Endothelial cell (in vitro differentiated cells): ENCODE data around the gene POT1. TPM values are rescaled to one million over a fixed set of nuclear protein-coding genes. Genes with fewer than 3 reads are reported as not detected.

ENCODE experiments used
- DNase-seq: peaks from one replicate; pipeline ENCODE4 v3.0.0; 2021; ENCODE audit warnings: low spot score
- H3K27ac Mint-ChIP-seq: one replicate; pipeline ENCODE4 v1.8.0; 2021; ENCODE audit warnings: mixed read lengths, inconsistent platforms; ENCODE audit not compliant: unreplicated experiment
- H3K27me3 Mint-ChIP-seq: one replicate; pipeline ENCODE4 v1.8.0; 2021; ENCODE audit warnings: mild to moderate bottlenecking, moderate library complexity, mixed read lengths, inconsistent platforms; ENCODE audit not compliant: unreplicated experiment
- H3K36me3 Mint-ChIP-seq: one replicate; pipeline ENCODE4 v1.8.0; 2021; ENCODE audit warnings: mild to moderate bottlenecking, low read depth, mixed read lengths, inconsistent platforms; ENCODE audit not compliant: unreplicated experiment
- H3K4me1 Mint-ChIP-seq: one replicate; pipeline ENCODE4 v1.8.0; 2021; ENCODE audit warnings: mild to moderate bottlenecking, mixed read lengths, inconsistent platforms; ENCODE audit not compliant: unreplicated experiment
- H3K4me3 Mint-ChIP-seq: one replicate; pipeline ENCODE4 v1.8.0; 2021; ENCODE audit warnings: mild to moderate bottlenecking, mixed read lengths, inconsistent platforms; ENCODE audit not compliant: unreplicated experiment
- H3K9me3 Mint-ChIP-seq: one replicate; pipeline ENCODE4 v1.8.0; 2021; ENCODE audit warnings: mixed read lengths, inconsistent platforms; ENCODE audit not compliant: unreplicated experiment
- total RNA-seq: library from RNA; stranded (reverse); fragmentation: NEBNext Ultra II Directional; extraction: Animal tissue kit (Norgen Biotek cat#: 25700); gene quantifications from one replicate; pipeline ENCODE4 v1.2.1, GENCODE V29; 2021; ENCODE audit not compliant: unreplicated experiment
- TF ChIP-seq, protein P1 (sequence below): fragments of 200-600 bp; sonication (generic); IDR thresholded peaks from one replicate; pipeline ENCODE4 v1.5.0; 2021; ENCODE audit warnings: antibody characterized with exemption; ENCODE audit not compliant: unreplicated experiment

Gene POT1
- total RNA-seq, 1 donor from 2014 or later = 25.7 TPM

DNA sequence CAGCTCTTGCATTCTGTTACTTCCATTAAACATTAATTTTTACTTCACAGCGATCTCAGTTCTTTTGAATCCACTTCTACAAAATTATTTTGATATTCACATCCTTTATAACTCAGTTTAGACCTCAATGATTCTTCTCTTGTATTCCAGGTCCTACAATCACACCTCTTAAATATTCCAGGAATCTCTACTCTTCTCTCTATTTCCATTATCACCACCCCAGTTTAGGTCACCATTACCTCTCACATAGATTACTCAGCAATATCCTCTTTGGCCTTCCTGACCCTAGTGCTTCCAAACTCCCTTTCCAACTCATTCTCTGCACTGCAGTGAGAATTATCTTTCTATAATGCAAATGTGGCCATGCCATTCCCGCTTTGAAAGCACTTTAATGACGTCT lies 136.9 kb downstream of the POT1 start:
- Mint-ChIP-seq H3K9me3 (no peaks in the 10 kb centered on the region), H3K4me1 (peaks cover 14% of the 10 kb centered on the region), H3K4me3 (no peak overlapping the region), H3K36me3 (no peaks in the 10 kb centered on the region), H3K27ac (peak overlapping the region; percentile 14), H3K27me3 (no peaks in the 10 kb centered on the region)
- TF ChIP-seq, protein P1, sequence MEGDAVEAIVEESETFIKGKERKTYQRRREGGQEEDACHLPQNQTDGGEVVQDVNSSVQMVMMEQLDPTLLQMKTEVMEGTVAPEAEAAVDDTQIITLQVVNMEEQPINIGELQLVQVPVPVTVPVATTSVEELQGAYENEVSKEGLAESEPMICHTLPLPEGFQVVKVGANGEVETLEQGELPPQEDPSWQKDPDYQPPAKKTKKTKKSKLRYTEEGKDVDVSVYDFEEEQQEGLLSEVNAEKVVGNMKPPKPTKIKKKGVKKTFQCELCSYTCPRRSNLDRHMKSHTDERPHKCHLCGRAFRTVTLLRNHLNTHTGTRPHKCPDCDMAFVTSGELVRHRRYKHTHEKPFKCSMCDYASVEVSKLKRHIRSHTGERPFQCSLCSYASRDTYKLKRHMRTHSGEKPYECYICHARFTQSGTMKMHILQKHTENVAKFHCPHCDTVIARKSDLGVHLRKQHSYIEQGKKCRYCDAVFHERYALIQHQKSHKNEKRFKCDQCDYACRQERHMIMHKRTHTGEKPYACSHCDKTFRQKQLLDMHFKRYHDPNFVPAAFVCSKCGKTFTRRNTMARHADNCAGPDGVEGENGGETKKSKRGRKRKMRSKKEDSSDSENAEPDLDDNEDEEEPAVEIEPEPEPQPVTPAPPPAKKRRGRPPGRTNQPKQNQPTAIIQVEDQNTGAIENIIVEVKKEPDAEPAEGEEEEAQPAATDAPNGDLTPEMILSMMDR = no peak
- DNase-seq = no peak

DNA sequence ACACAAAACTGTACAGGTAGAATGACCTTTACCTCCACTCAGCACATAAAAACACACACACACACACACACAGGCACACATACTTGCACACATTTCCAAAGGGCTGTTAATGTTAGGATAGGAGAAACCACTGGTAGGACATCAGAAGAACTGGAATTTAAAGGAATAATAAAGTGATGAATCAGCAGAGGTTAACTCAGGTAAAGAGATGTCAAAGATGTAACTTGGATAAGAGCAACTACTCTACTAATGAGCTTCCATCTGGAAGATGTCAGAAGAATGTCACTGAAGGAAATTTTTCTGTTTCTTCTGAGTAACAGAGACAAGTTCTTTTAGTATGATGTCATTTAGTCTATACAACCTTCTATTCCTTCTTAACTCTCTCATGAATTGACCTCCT lies 137.6 kb downstream of the POT1 start:
- no peaks in the 10 kb centered on the region for H3K9me3 Mint-ChIP-seq
- no peaks in the 10 kb centered on the region for H3K36me3 Mint-ChIP-seq
- H3K4me1 Mint-ChIP-seq = peaks cover 14% of the 10 kb centered on the region
- H3K27ac Mint-ChIP-seq = no peak overlapping the region
- H3K27me3 Mint-ChIP-seq = no peaks in the 10 kb centered on the region
- TF ChIP-seq, protein P1 = no peak
- DNase-seq = no peak
- H3K4me3 Mint-ChIP-seq = no peak overlapping the region

DNA sequence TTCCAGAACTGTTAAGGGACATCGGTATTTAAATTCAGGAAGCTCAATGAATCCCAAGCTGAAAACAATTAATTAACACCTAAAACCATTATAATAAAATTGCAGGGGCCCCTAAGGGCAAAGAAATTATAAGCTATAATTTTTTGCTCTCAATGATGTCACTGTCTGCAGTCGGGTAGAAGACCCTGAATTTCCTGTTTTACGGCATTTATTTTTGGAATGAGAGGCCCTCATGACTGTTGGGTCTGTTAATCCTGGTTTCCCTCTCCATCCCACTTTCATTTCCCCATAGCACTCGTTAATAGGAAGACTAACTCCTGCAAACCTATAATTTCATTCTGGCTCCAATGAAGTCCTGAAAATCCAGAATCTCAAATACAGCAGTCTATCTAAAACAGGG lies 138.2 kb downstream of the POT1 start:
- no peaks in the 10 kb centered on the region for H3K36me3 Mint-ChIP-seq
- H3K4me3 Mint-ChIP-seq = no peak overlapping the region
- no peaks in the 10 kb centered on the region for H3K27me3 Mint-ChIP-seq
- H3K27ac Mint-ChIP-seq = no peak overlapping the region
- TF ChIP-seq, protein P1 = no peak
- H3K9me3 Mint-ChIP-seq = no peaks in the 10 kb centered on the region
- no peak for DNase-seq
- peaks cover 14% of the 10 kb centered on the region for H3K4me1 Mint-ChIP-seq

DNA sequence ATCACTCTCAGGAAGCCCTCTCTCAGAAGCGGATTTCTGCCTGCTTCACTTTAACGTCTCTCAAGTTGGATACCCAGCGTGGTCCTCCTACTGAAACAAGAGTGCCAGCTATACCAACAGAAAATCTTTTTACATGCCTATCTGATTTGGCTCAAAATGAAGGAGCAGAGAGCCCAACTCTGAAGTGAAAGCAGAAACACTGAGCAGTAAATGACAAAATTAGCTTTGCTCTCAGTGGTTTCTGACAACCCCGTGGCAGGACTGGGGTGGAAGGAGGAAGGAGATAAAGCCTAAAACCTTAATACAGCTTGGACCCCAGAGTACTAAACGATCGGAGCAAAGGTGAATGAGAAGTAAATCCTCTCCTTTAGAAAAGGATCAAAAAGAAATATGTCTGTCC lies 139.0 kb downstream of the POT1 start:
- TF ChIP-seq, protein P1 = no peak
- no peak overlapping the region for H3K27ac Mint-ChIP-seq

DNA sequence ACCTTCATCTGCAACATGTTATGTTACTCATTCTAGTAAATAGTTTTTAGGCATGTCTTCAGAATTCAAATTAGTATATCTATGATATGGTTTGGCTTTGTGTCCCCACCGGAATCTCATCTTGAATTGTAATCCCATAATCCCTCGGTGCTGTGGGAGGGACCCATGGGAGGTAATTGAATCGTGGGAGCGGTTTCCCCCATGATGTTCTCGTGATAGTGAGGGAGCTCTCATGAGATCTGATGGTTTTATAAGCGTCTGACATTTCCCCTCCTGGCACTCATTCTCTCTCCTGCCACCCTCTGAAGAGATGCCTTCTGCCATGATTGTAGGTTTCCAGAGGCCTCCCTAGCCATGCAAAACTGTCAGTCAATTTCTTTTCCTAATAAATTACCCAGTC lies 143.6 kb downstream of the POT1 start:
- H3K4me3 Mint-ChIP-seq = no peak overlapping the region

More for the DNA sequence above, 139.0 kb downstream of the POT1 start:
- Mint-ChIP-seq H3K4me1 (peaks cover 14% of the 10 kb centered on the region), H3K27me3 (no peaks in the 10 kb centered on the region), H3K36me3 (no peaks in the 10 kb centered on the region), H3K9me3 (no peaks in the 10 kb centered on the region), H3K4me3 (no peak overlapping the region)
- no peak for DNase-seq

More for the DNA sequence above, 143.6 kb downstream of the POT1 start:
- Mint-ChIP-seq H3K27ac (no peak overlapping the region), H3K36me3 (peaks cover 3% of the 10 kb centered on the region), H3K27me3 (peaks cover 2% of the 10 kb centered on the region), H3K4me1 (peaks cover 16% of the 10 kb centered on the region), H3K9me3 (no peaks in the 10 kb centered on the region)
- DNase-seq = no peak
- TF ChIP-seq, protein P1 = no peak
